Suprapubic skin (tissue), 4 donors: Measurements from ENCODE around the gene LYZL2.

Experiments used
- EP300 ChIP-seq: sonication (generic); formaldehyde crosslinking; IDR thresholded peaks from one replicate; pipeline ENCODE4 v1.6.1; 2017; ENCODE audit warnings: antibody characterized with exemption
- POLR2A ChIP-seq, 2 donors: fragments of 450-650 bp; IDR thresholded peaks; one replicate each; pipeline ENCODE4 v1.6.1; 2017; ENCODE audit warnings: antibody characterized with exemption in 2 of 2, mild to moderate bottlenecking in 2 of 2, moderate library complexity in 2 of 2
- POLR2AphosphoS5 ChIP-seq, 3 donors: sonication (generic); formaldehyde crosslinking; IDR thresholded peaks; one replicate each; pipeline ENCODE4 v1.6.1; 2017; ENCODE audit warnings: antibody characterized with exemption in 3 of 3
- TF ChIP-seq, protein P1 (sequence below), 2 donors: fragments of 200-600 bp in 1 of 2; fragments of 450-650 bp in 1 of 2; sonication (generic) in 1 of 2; IDR thresholded peaks; one replicate each; pipeline ENCODE4 v1.5.1; 2016 to 2019; ENCODE audit warnings: antibody characterized with exemption in 2 of 2, mild to moderate bottlenecking in 1 of 2, moderate library complexity in 1 of 2

DNA sequence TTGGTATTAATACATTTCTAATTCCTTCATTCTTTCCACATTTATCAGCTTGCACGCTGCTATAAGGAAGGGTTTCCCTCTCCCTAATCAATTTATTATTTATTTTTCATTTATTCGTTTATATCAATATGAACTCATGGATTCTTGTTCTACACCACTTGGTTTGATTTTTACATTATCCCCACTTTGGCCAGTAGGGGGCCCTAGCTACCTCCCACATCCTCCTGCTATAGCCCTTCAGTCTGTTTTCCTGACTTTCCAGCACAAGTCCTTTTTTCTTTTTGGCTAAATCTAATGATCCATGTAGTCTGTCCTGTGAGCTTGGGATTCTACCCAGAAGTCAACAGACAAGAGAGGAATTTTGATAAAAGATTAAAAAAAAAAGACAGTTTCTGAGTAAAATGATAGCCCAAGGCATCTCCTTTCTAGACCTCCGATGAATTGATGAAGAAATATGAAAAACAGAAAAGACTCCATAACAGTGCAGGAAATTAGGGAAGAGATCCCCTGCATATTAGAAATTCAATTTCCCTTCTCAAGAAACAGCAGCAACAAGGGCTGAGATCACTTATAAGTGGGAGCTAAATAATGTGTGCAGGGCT, 47.7 kb downstream of the LYZL2 start:
- TF ChIP-seq, protein P1, sequence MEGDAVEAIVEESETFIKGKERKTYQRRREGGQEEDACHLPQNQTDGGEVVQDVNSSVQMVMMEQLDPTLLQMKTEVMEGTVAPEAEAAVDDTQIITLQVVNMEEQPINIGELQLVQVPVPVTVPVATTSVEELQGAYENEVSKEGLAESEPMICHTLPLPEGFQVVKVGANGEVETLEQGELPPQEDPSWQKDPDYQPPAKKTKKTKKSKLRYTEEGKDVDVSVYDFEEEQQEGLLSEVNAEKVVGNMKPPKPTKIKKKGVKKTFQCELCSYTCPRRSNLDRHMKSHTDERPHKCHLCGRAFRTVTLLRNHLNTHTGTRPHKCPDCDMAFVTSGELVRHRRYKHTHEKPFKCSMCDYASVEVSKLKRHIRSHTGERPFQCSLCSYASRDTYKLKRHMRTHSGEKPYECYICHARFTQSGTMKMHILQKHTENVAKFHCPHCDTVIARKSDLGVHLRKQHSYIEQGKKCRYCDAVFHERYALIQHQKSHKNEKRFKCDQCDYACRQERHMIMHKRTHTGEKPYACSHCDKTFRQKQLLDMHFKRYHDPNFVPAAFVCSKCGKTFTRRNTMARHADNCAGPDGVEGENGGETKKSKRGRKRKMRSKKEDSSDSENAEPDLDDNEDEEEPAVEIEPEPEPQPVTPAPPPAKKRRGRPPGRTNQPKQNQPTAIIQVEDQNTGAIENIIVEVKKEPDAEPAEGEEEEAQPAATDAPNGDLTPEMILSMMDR (IDR thresholded peaks at IDR 0.05) = peak; percentile 29 to 60
- TF ChIP-seq POLR2A (IDR thresholded peaks at IDR 0.05) (no peak), EP300 (no peak), POLR2AphosphoS5 (IDR thresholded peaks at IDR 0.05) (no peak)
